Measurements from ENCODE around the gene SRRM3.
"Not testable (repeated sequence)": the region's sequence is repeated elsewhere in the genome, so short reads cannot be mapped to it uniquely, and the experiment has no call there.

SRRM3 gene

GRCh38 chr7:76185187-76185896 lies 16.4 kb upstream of the SRRM3 start:
- in situ Hi-C loops (cut with MboI; ENCODE audit: low sequenced_read_pairs): loop anchor here (10.0 kb wide), 1 partner anchor 129 kb away; no protein-coding TSS in a partner anchor

GRCh38 chr7:76187272-76187671 lies 14.4 kb upstream of the SRRM3 start:
- in situ Hi-C loops (cut with MboI; ENCODE audit: low sequenced_read_pairs): loop anchor here (10.0 kb wide), 1 partner anchor 128 kb away; no protein-coding TSS in a partner anchor

GRCh38 chr7:76189276-76189675 lies 12.4 kb upstream of the SRRM3 start:
- in situ Hi-C loops (cut with MboI; ENCODE audit: low sequenced_read_pairs): loop anchor here (10.0 kb wide), 1 partner anchor 126 kb away; no protein-coding TSS in a partner anchor

- in situ Hi-C loops (cut with MboI; ENCODE audit: low sequenced_read_pairs): no loop called here
Measured at GRCh38 chr7:76191783-76192240, 9.9 kb upstream of the SRRM3 start.

- in situ Hi-C loops (cut with MboI; ENCODE audit: low sequenced_read_pairs): no loop called here
Measured at GRCh38 chr7:76193466-76193865, 8.2 kb upstream of the SRRM3 start.

GRCh38 chr7:76193883-76194282 lies 7.8 kb upstream of the SRRM3 start:
- in situ Hi-C loops (cut with MboI; ENCODE audit: low sequenced_read_pairs): no loop called here

GRCh38 chr7:76196786-76197185 lies 4.9 kb upstream of the SRRM3 start:
- in situ Hi-C loops (cut with MboI; ENCODE audit: low sequenced_read_pairs): no loop called here

GRCh38 chr7:76198202-76198601 lies 3.5 kb upstream of the SRRM3 start:
- in situ Hi-C loops (cut with MboI; ENCODE audit: low sequenced_read_pairs): no loop called here

GRCh38 chr7:76202666-76203030 lies 952 bp downstream of the SRRM3 start:
- in situ Hi-C loops (cut with MboI; ENCODE audit: low sequenced_read_pairs): no loop called here

- in situ Hi-C loops (cut with MboI; ENCODE audit: low sequenced_read_pairs): no loop called here
Measured at GRCh38 chr7:76204147-76204546, 2.5 kb downstream of the SRRM3 start.

- in situ Hi-C loops (cut with MboI; ENCODE audit: low sequenced_read_pairs): no loop called here
Measured at GRCh38 chr7:76206633-76207032, 4.9 kb downstream of the SRRM3 start.

- in situ Hi-C loops (cut with MboI; ENCODE audit: low sequenced_read_pairs): no loop called here
Measured at GRCh38 chr7:76209310-76209709, 7.6 kb downstream of the SRRM3 start.

GRCh38 chr7:76211216-76211615 lies 9.5 kb downstream of the SRRM3 start:
- in situ Hi-C loops (cut with MboI; ENCODE audit: low sequenced_read_pairs): no loop called here

- in situ Hi-C loops (cut with MboI; ENCODE audit: low sequenced_read_pairs): not testable (repeated sequence)
Measured at GRCh38 chr7:76215349-76215748, 13.7 kb downstream of the SRRM3 start.

- in situ Hi-C loops (cut with MboI; ENCODE audit: low sequenced_read_pairs): no loop called here
Measured at GRCh38 chr7:76216381-76217082, 14.8 kb downstream of the SRRM3 start.

GRCh38 chr7:76217942-76218566 lies 16.4 kb downstream of the SRRM3 start:
- in situ Hi-C loops (cut with MboI; ENCODE audit: low sequenced_read_pairs): no loop called here

GRCh38 chr7:76220185-76221057 lies 18.7 kb downstream of the SRRM3 start:
- in situ Hi-C loops (cut with MboI; ENCODE audit: low sequenced_read_pairs): no loop called here

- in situ Hi-C loops (cut with MboI; ENCODE audit: low sequenced_read_pairs): no loop called here
Measured at GRCh38 chr7:76222333-76222732, 20.6 kb downstream of the SRRM3 start.

- in situ Hi-C loops (cut with MboI; ENCODE audit: low sequenced_read_pairs): no loop called here
Measured at GRCh38 chr7:76222839-76223238, 21.1 kb downstream of the SRRM3 start.

- in situ Hi-C loops (cut with MboI; ENCODE audit: low sequenced_read_pairs): no loop called here
Measured at GRCh38 chr7:76223286-76223972, 21.7 kb downstream of the SRRM3 start.
